Fibroblast of lung (primary cell): ENCODE data around the gene MEGF9. TPM values are rescaled to one million over a fixed set of nuclear protein-coding genes. Genes with fewer than 3 reads are reported as not detected.
A peak's percentile ranks its signal among the peaks of the same experiment; 100 is the strongest.

Experiments used
- DNase-seq, 2 donors: peaks; one replicate each; pipeline versions ENCODE4 v3.0.0 to v3.0.0-alpha.2; 2010; ENCODE audit warnings: low read depth in 2 of 2
- H2AFZ ChIP-seq: 2 replicates; pipeline ENCODE4 v1.5.1; 2012; ENCODE audit warnings: low read length, control low read depth, inconsistent platforms
- H3K27ac ChIP-seq: 2 replicates; pipeline ENCODE4 v1.5.1; 2011; ENCODE audit warnings: low read length, control low read depth; ENCODE audit not compliant: insufficient read depth
- H3K27me3 ChIP-seq: 2 replicates; pipeline ENCODE4 v1.5.1; 2011; ENCODE audit warnings: mild to moderate bottlenecking, low read length; ENCODE audit not compliant: control insufficient read depth, insufficient read depth
- H3K36me3 ChIP-seq: 2 replicates; pipeline ENCODE4 v1.5.1; 2011; ENCODE audit warnings: low read length; ENCODE audit not compliant: control insufficient read depth, insufficient read depth
- H3K4me1 ChIP-seq: 2 replicates; pipeline ENCODE4 v1.5.1; 2011; ENCODE audit warnings: low read length; ENCODE audit not compliant: control insufficient read depth, insufficient read depth; ENCODE audit errors: extremely low read depth
- H3K4me2 ChIP-seq: 2 replicates; pipeline ENCODE4 v1.5.1; 2011; ENCODE audit warnings: low read length, control low read depth; ENCODE audit not compliant: insufficient read depth; ENCODE audit errors: extremely low read depth
- H3K4me3 ChIP-seq, 4 experiments: fragments of 200-600 bp in 1 of 4; sonication (generic) in 1 of 4; replicated peaks in 1 of 4; 2 replicates each; pipeline ENCODE4 v1.5.1; 2011 to 2016; ENCODE audit warnings: low read length in 4 of 4, low read depth in 3 of 4, mild to moderate bottlenecking in 3 of 4, control low read depth in 2 of 4, inconsistent platforms in 1 of 4, mixed read lengths in 1 of 4; ENCODE audit not compliant: insufficient read depth in 1 of 4; ENCODE audit errors: control extremely low read depth in 1 of 4
- H3K79me2 ChIP-seq: 2 replicates; pipeline ENCODE4 v1.5.1; 2012; ENCODE audit warnings: mild to moderate bottlenecking, low read length, inconsistent platforms; ENCODE audit not compliant: control insufficient read depth, insufficient read depth
- H3K9ac ChIP-seq: 2 replicates; pipeline ENCODE4 v1.5.1; 2011; ENCODE audit warnings: mild to moderate bottlenecking, low read length, control low read depth; ENCODE audit not compliant: insufficient read depth
- H3K9me3 ChIP-seq: 2 replicates; pipeline ENCODE4 v1.5.1; 2012; ENCODE audit warnings: low read depth, low read length; ENCODE audit not compliant: control insufficient read depth, insufficient read depth
- H4K20me1 ChIP-seq: 2 replicates; pipeline ENCODE4 v1.5.1; 2011; ENCODE audit warnings: low read length; ENCODE audit not compliant: control insufficient read depth, insufficient read depth; ENCODE audit errors: extremely low read depth
- EZH2 ChIP-seq: IDR thresholded peaks from 2 replicates; pipeline ENCODE4 v1.5.1; 2012; ENCODE audit warnings: low read length, control low read depth, mild to moderate bottlenecking; ENCODE audit errors: missing control alignments
- polyA plus RNA-seq, 2 donors: library from polyadenylated mRNA; depleted of rRNA in 1 of 2; stranded (reverse) in 1 of 2; unstranded in 1 of 2; fragments of >200 nt; gene quantifications; 2 replicates each; pipeline ENCODE4 v1.2.1, GENCODE V29; 2011 to 2012; ENCODE audit warnings: missing spikeins in 1 of 2
- total RNA-seq: library from RNA; depleted of rRNA; stranded (reverse); fragments of >200 nt; gene quantifications from 2 replicates; pipeline ENCODE4 v1.2.1, GENCODE V29; 2014
- TF ChIP-seq, protein P1 (sequence below), 2 donors: IDR thresholded peaks in 1 of 2; conservative IDR thresholded peaks in 1 of 2; 1 replicate in 1 of 2; 2 replicates in 1 of 2; pipeline ENCODE4 v1.5.1; 2011 to 2012; ENCODE audit warnings: low read length in 2 of 2, control low read depth in 1 of 2, inconsistent platforms in 1 of 2, low read depth in 1 of 2, mild to moderate bottlenecking in 1 of 2

The MEGF9 gene
- total and polyA plus RNA-seq, 2 donors (not counting 1 experiment from before 2014, with no cell fraction given) = 15.8 to 24.9 TPM

DNA sequence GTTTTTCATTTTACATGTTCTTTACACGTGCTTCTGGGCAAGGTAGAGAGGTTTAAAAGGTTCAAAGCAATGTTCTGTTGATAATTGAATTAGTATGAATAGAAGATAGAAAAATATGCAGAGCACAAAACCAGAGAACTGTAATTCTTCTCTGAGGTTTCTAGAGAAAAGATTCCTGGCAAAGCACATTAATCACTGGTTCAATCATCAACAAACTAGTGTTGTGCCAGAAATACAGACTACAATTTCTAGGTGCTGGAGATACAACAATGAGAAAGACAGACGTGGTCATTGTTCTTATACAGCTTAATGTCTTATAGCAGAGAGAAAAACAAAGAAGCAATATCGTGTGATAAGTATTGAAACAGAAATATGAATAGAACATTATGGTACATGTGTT is 25.5 kb downstream of the MEGF9 start:
- no peak overlapping the region for H3K4me3 ChIP-seq
- H4K20me1 ChIP-seq = no peaks in the 10 kb centered on the region
- no peaks in the 10 kb centered on the region for H3K27me3 ChIP-seq
- TF ChIP-seq, protein P1, sequence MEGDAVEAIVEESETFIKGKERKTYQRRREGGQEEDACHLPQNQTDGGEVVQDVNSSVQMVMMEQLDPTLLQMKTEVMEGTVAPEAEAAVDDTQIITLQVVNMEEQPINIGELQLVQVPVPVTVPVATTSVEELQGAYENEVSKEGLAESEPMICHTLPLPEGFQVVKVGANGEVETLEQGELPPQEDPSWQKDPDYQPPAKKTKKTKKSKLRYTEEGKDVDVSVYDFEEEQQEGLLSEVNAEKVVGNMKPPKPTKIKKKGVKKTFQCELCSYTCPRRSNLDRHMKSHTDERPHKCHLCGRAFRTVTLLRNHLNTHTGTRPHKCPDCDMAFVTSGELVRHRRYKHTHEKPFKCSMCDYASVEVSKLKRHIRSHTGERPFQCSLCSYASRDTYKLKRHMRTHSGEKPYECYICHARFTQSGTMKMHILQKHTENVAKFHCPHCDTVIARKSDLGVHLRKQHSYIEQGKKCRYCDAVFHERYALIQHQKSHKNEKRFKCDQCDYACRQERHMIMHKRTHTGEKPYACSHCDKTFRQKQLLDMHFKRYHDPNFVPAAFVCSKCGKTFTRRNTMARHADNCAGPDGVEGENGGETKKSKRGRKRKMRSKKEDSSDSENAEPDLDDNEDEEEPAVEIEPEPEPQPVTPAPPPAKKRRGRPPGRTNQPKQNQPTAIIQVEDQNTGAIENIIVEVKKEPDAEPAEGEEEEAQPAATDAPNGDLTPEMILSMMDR (conservative IDR thresholded peaks at IDR 0.05 in 1 of 2, IDR thresholded peaks at IDR 0.05 in 1 of 2; ENCODE audit: low read depth in 1 of 2, low read length in 2 of 2) = no peak
- no peak for TF ChIP-seq EZH2
- no peaks in the 10 kb centered on the region for H3K9me3 ChIP-seq
- H3K36me3 ChIP-seq = no peaks in the 10 kb centered on the region
- DNase-seq = peak in 1 of 2 donors; percentile 43
- H3K79me2 ChIP-seq = peaks cover 1% of the 10 kb centered on the region
- H2AFZ ChIP-seq = no peak overlapping the region
- no peak overlapping the region for H3K27ac ChIP-seq
- no peak overlapping the region for H3K9ac ChIP-seq
- H3K4me2 ChIP-seq = no peak overlapping the region
- H3K4me1 ChIP-seq = peaks cover 8% of the 10 kb centered on the region

DNA sequence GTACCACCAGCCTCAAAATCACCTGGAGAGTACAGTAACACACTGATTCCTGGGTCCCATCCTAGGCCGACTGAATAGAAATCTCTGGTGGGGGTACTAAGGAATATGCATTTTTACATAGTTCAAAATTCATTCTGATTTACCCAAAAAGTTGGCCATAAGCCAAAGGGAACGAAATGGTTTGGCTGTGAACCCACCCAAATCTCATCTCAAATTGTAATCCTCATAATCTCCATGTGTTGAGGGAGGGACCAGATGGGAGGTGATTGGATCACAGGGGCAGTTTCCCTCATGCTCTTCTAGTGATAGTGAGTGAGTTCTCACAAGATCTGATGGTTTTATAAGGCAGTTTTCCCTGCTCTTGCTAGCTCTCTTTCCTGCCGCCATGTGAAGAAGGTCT is 31.1 kb downstream of the MEGF9 start:
- Histone ChIP-seq H3K9ac (no peak overlapping the region), H3K4me3 (no peak overlapping the region), H3K4me1 (no peaks in the 10 kb centered on the region), H2AFZ (no peak overlapping the region), H3K9me3 (no peaks in the 10 kb centered on the region), H4K20me1 (no peaks in the 10 kb centered on the region), H3K27ac (no peak overlapping the region), H3K27me3 (no peaks in the 10 kb centered on the region), H3K36me3 (no peaks in the 10 kb centered on the region), H3K4me2 (no peak overlapping the region), H3K79me2 (peaks cover 1% of the 10 kb centered on the region)
- no peak for DNase-seq
- TF ChIP-seq, protein P1 (conservative IDR thresholded peaks at IDR 0.05 in 1 of 2, IDR thresholded peaks at IDR 0.05 in 1 of 2; ENCODE audit: low read depth in 1 of 2, low read length in 2 of 2) = no peak
- TF ChIP-seq EZH2 = no peak

DNA sequence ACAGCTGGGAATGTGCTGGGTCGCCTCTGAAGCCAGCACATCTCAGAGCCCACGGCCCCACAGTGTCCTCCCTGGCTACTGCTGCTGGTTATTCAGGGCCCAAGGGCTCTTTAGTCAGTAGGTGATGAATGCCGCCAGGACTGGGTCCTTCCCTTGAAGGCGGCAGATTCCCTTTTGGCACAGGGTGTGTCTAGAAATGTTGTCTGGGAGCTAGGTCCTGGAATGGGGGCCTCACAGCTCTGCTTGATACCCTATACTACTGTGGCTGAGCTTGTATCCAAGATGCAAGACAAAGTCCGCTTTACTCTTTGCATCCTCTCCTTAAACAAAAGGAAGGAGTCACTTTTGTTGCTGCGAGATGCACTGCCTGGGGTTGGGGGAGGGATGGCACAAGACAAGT is 33.1 kb downstream of the MEGF9 start:
- no peaks in the 10 kb centered on the region for H3K4me1 ChIP-seq
- H4K20me1 ChIP-seq = no peaks in the 10 kb centered on the region
- no peak overlapping the region for H3K9ac ChIP-seq
- peaks cover 1% of the 10 kb centered on the region for H3K79me2 ChIP-seq
- no peak overlapping the region for H3K4me3 ChIP-seq
- no peaks in the 10 kb centered on the region for H3K9me3 ChIP-seq
- DNase-seq = no peak
- no peak overlapping the region for H3K27ac ChIP-seq
- H2AFZ ChIP-seq = no peak overlapping the region
- TF ChIP-seq, protein P1 (conservative IDR thresholded peaks at IDR 0.05 in 1 of 2, IDR thresholded peaks at IDR 0.05 in 1 of 2; ENCODE audit: low read depth in 1 of 2, low read length in 2 of 2) = no peak
- TF ChIP-seq EZH2 = no peak
- H3K4me2 ChIP-seq = no peak overlapping the region
- H3K27me3 ChIP-seq = no peaks in the 10 kb centered on the region
- H3K36me3 ChIP-seq = no peaks in the 10 kb centered on the region
